GM21529 (cell line): ENCODE results near the gene ARMC7.

ENCODE experiments used
- ATAC-seq: cut with Tn5 transposase; IDR thresholded peaks from one replicate; pipeline ENCODE4 v1.9.1; 2021; ENCODE audit not compliant: unreplicated experiment

ARMC7 gene

GRCh38 chr17:75098861-75099260 is 10.9 kb upstream of the ARMC7 start:
- no peak for ATAC-seq

GRCh38 chr17:75099881-75100595 is 9.7 kb upstream of the ARMC7 start:
- no peak for ATAC-seq

GRCh38 chr17:75102385-75102821 is 7.4 kb upstream of the ARMC7 start:
- no peak for ATAC-seq

- ATAC-seq, result no peak
Measured at GRCh38 chr17:75103601-75104554, 5.9 kb upstream of the ARMC7 start.

- no peak for ATAC-seq
Measured at GRCh38 chr17:75105126-75106080, 4.4 kb upstream of the ARMC7 start.

- no peak for ATAC-seq
Measured at GRCh38 chr17:75108193-75108592, 1.6 kb upstream of the ARMC7 start.

GRCh38 chr17:75109046-75109406 is 743 bp upstream of the ARMC7 start:
- ATAC-seq, result no peak

GRCh38 chr17:75110234-75110937 is 617 bp downstream of the ARMC7 start:
- no peak for ATAC-seq

GRCh38 chr17:75111777-75112335 is 2.1 kb downstream of the ARMC7 start:
- ATAC-seq, result no peak

- peak; percentile 34 for ATAC-seq
Measured at GRCh38 chr17:75113798-75114551, 4.2 kb downstream of the ARMC7 start.

GRCh38 chr17:75114552-75115314 is 5.0 kb downstream of the ARMC7 start:
- ATAC-seq, result no peak

GRCh38 chr17:75115555-75115954 is 5.8 kb downstream of the ARMC7 start:
- no peak for ATAC-seq

- no peak for ATAC-seq
Measured at GRCh38 chr17:75116737-75117136, 7.0 kb downstream of the ARMC7 start.

- no peak for ATAC-seq
Measured at GRCh38 chr17:75118307-75118706, 8.5 kb downstream of the ARMC7 start.

- no peak for ATAC-seq
Measured at GRCh38 chr17:75124041-75124818, 14.5 kb downstream of the ARMC7 start.

GRCh38 chr17:75124819-75125162 is 15.0 kb downstream of the ARMC7 start:
- ATAC-seq, result no peak

- ATAC-seq, result no peak
Measured at GRCh38 chr17:75125984-75126383, 16.2 kb downstream of the ARMC7 start.

- ATAC-seq, result no peak
Measured at GRCh38 chr17:75126954-75127353, 17.2 kb downstream of the ARMC7 start.
